A673 (cell line): ENCODE data around the gene ATG13.

ENCODE experiments used
- EZH2 ChIP-seq: fragments of 200-600 bp; sonication (generic); IDR thresholded peaks from 2 replicates; pipeline ENCODE4 v1.6.1; 2017; ENCODE audit warnings: borderline replicate concordance, low read depth, mild to moderate bottlenecking, mixed read lengths, antibody characterized with exemption, low read length; ENCODE audit not compliant: poor library complexity, severe bottlenecking
- TF ChIP-seq, protein P1 (sequence below): fragments of 300-800, 200-600 bp; sonication (generic); conservative IDR thresholded peaks from 2 replicates; pipeline ENCODE4 v1.5.1; 2017; ENCODE audit warnings: low read depth, mild to moderate bottlenecking, antibody characterized with exemption, low read length, moderate library complexity, mixed read lengths

DNA sequence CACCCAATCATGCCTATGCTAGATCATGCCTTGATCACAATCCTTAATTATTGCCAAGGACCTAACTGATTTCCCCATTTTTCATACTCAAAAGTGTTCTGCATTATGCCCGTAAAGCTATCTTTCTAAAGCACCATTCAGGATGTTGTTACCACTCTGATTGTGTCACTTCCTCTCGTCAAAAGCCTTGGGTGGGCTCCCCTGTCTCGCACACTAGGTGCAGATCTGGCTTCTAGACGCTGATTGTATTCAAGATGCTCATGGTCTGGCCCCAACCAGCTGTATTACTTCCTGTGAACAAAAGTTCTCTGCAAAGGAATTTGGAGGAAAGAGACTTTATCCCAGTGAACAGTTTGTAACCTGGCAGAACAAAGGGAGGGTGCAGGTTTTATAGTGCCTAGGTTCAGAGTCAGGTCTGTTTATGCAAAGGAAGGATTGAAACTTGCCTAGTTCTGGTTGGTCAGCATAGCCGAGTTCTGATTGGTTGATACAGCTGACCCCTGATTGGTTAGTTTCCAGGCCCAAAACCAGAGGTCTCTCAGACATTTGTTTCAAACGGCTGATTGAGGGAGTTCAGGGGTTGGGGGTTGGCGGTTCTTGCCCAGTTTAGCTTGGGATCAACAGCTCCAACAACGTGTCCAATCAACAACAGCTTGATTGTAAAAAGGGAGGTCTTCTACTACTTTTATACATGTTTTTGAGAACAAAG is 25.4 kb downstream of the ATG13 start:
- TF ChIP-seq, protein P1, sequence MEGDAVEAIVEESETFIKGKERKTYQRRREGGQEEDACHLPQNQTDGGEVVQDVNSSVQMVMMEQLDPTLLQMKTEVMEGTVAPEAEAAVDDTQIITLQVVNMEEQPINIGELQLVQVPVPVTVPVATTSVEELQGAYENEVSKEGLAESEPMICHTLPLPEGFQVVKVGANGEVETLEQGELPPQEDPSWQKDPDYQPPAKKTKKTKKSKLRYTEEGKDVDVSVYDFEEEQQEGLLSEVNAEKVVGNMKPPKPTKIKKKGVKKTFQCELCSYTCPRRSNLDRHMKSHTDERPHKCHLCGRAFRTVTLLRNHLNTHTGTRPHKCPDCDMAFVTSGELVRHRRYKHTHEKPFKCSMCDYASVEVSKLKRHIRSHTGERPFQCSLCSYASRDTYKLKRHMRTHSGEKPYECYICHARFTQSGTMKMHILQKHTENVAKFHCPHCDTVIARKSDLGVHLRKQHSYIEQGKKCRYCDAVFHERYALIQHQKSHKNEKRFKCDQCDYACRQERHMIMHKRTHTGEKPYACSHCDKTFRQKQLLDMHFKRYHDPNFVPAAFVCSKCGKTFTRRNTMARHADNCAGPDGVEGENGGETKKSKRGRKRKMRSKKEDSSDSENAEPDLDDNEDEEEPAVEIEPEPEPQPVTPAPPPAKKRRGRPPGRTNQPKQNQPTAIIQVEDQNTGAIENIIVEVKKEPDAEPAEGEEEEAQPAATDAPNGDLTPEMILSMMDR: no peak
- no peak for TF ChIP-seq EZH2
